ENCODE results near the gene EBP.

Gene EBP

GRCh38 chrX:48511560-48511959 is 10.0 kb upstream of the EBP start:
- ChIA-PET CTCF (no interaction called here), POLR2A (no interaction called here)
- peak; percentile 18 for TF ChIP-seq CTCF (IDR thresholded peaks at IDR 0.05; ENCODE audit: control extremely low read depth, extremely low read depth, low read depth, missing control alignments)
- DNase-seq (ENCODE audit: extremely low spot score): no peak

- TF ChIP-seq CTCF (IDR thresholded peaks at IDR 0.05; ENCODE audit: control extremely low read depth, extremely low read depth, low read depth, missing control alignments): no peak
- POLR2A ChIA-PET: no interaction called here
- no peak for DNase-seq (ENCODE audit: extremely low spot score)
- CTCF ChIA-PET: interaction anchor here (1.4 kb wide), 1 partner anchor 26 kb away, joined by 4 read pairs; no protein-coding TSS in a partner anchor
Measured at GRCh38 chrX:48512371-48512935, 9.2 kb upstream of the EBP start.

GRCh38 chrX:48513670-48514069 is 7.9 kb upstream of the EBP start:
- no peak for TF ChIP-seq CTCF (IDR thresholded peaks at IDR 0.05; ENCODE audit: control extremely low read depth, extremely low read depth, low read depth, missing control alignments)
- POLR2A ChIA-PET: no interaction called here
- DNase-seq (ENCODE audit: extremely low spot score): no peak
- CTCF ChIA-PET: interaction anchor here (1.4 kb wide), 1 partner anchor 25 kb away, joined by 4 read pairs; no protein-coding TSS in a partner anchor

- ChIA-PET POLR2A (no interaction called here), CTCF (no interaction called here)
- no peak for DNase-seq (ENCODE audit: extremely low spot score)
- no peak for TF ChIP-seq CTCF (IDR thresholded peaks at IDR 0.05; ENCODE audit: control extremely low read depth, extremely low read depth, low read depth, missing control alignments)
Measured at GRCh38 chrX:48514126-48514806, 7.3 kb upstream of the EBP start.

GRCh38 chrX:48514868-48515460 is 6.6 kb upstream of the EBP start:
- no peak for TF ChIP-seq CTCF (IDR thresholded peaks at IDR 0.05; ENCODE audit: control extremely low read depth, extremely low read depth, low read depth, missing control alignments)
- ChIA-PET POLR2A (no interaction called here), CTCF (no interaction called here)
- DNase-seq (ENCODE audit: extremely low spot score): no peak

GRCh38 chrX:48515842-48516241 is 5.8 kb upstream of the EBP start:
- TF ChIP-seq CTCF (IDR thresholded peaks at IDR 0.05; ENCODE audit: control extremely low read depth, extremely low read depth, low read depth, missing control alignments): no peak
- CTCF ChIA-PET: no interaction called here

More at GRCh38 chrX:48515842-48516241, 5.8 kb upstream of the EBP start:
- POLR2A ChIA-PET: no interaction called here
- no peak for DNase-seq (ENCODE audit: extremely low spot score)

All from GM10248 (cell line).